Measurements from ENCODE around the gene TAS2R60. TPM values are rescaled to one million over a fixed set of nuclear protein-coding genes. Genes with fewer than 3 reads are reported as not detected.
A peak's percentile ranks its signal among the peaks of the same experiment; 100 is the strongest.
"Not testable (repeated sequence)": the region's sequence is repeated elsewhere in the genome, so short reads cannot be mapped to it uniquely, and the experiment has no call there.

TAS2R60 gene
- total and polyA plus RNA-seq, 8 donors, result not detected

DNA sequence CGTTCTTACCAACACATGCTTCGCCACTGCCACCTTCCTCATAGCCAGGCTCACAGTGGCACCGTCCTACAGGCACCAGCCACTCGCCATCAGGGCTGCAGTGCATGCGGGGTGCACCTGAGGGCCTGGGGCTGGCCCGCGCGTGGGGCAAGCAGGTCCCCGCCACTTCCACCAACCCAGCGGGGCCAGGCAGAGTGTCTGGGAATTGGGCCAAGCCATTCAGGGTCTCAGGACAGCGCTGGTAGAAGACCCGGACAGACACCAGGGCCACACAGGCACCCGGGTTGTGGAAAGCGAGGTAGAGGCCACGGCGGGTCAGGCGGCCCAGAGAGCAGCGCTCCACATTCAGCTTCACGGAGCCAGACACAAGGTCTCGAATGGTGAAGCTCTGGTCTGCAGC is 43.6 kb upstream of the TAS2R60 start:
- DNase-seq, result no peak
- WGBS, 2 donors, result 94 to 96% methylated on average over 19 to 20 of the region's 20 CpGs
- no peaks in the 10 kb centered on the region for H3K4me1 ChIP-seq
- intact Hi-C loops (cut with DNase I), result no loop called here
- H3K36me3 ChIP-seq, result peaks cover 0 to 6% (median 0%) of the 10 kb centered on the region in 3 donors
- ATAC-seq, result no peak
- no peaks in the 10 kb centered on the region for H3K9me3 ChIP-seq
- no peaks in the 10 kb centered on the region for H3K27me3 ChIP-seq
- H3K27ac ChIP-seq, result no peak overlapping the region
- TF ChIP-seq, protein P1, sequence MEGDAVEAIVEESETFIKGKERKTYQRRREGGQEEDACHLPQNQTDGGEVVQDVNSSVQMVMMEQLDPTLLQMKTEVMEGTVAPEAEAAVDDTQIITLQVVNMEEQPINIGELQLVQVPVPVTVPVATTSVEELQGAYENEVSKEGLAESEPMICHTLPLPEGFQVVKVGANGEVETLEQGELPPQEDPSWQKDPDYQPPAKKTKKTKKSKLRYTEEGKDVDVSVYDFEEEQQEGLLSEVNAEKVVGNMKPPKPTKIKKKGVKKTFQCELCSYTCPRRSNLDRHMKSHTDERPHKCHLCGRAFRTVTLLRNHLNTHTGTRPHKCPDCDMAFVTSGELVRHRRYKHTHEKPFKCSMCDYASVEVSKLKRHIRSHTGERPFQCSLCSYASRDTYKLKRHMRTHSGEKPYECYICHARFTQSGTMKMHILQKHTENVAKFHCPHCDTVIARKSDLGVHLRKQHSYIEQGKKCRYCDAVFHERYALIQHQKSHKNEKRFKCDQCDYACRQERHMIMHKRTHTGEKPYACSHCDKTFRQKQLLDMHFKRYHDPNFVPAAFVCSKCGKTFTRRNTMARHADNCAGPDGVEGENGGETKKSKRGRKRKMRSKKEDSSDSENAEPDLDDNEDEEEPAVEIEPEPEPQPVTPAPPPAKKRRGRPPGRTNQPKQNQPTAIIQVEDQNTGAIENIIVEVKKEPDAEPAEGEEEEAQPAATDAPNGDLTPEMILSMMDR (IDR thresholded peaks at IDR 0.05), result no peak
- H3K4me3 ChIP-seq, result no peak overlapping the region
- no peak for FAIRE-seq

DNA sequence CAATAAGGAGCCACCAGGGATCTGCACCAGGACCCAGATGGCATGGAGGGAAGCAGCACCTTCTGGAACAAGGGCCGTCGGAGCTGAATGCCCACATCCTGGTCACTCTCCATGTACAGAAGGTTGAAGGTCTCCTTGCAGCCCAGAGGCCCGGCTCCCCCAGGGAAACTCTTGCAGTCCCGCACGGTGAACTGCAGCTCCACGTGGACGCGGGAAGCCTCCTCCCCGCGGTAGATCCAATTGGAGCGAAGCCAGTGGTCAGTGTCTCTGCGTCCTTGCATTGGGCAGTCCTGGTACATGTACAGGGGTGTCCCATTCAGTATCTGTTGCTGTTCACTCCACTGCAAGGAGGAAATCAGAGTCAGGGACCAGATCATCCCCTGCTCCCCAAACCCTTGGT is 42.0 kb upstream of the TAS2R60 start:
- WGBS, 2 donors, result 88 to 90% methylated on average over 12 of the region's 12 CpGs
- DNase-seq (no peak), FAIRE-seq (no peak), ATAC-seq (no peak)
- TF ChIP-seq, protein P1 (IDR thresholded peaks at IDR 0.05), result no peak
- no peak overlapping the region for H3K27ac ChIP-seq
- H3K4me1 ChIP-seq, result no peaks in the 10 kb centered on the region
- H3K9me3 ChIP-seq, result no peaks in the 10 kb centered on the region
- H3K27me3 ChIP-seq, result no peaks in the 10 kb centered on the region
- intact Hi-C loops (cut with DNase I), result no loop called here
- H3K4me3 ChIP-seq, result no peak overlapping the region
- H3K36me3 ChIP-seq, result peaks cover 0 to 6% (median 0%) of the 10 kb centered on the region in 3 donors

DNA sequence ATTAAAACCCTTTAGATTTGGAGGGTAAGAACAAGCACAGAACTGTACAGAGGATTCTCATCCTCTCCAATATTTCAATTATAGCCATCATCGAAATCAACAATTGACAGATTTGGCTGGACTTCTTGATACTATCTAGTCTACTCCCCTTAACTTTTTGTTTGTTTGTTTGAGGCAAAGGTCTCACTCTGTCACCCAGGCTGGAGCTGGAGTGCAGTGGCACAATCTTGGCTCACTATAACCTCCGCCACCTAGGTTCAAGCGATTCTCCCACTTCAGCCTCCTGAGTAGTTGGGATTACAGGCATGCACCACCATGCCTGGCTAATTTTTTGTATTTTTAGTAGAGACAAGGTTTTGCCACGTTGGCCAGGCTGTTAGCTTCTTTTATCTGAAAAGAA is 41.0 kb upstream of the TAS2R60 start:
- H3K27ac ChIP-seq; H3K9me3 ChIP-seq; DNase-seq; H3K4me1 ChIP-seq; H3K27me3 ChIP-seq; intact Hi-C loops (cut with DNase I); FAIRE-seq; ATAC-seq; H3K36me3 ChIP-seq; H3K4me3 ChIP-seq: not testable (repeated sequence)
- WGBS, 2 donors, result 78 to 84% methylated on average over 4 of the region's 4 CpGs

DNA sequence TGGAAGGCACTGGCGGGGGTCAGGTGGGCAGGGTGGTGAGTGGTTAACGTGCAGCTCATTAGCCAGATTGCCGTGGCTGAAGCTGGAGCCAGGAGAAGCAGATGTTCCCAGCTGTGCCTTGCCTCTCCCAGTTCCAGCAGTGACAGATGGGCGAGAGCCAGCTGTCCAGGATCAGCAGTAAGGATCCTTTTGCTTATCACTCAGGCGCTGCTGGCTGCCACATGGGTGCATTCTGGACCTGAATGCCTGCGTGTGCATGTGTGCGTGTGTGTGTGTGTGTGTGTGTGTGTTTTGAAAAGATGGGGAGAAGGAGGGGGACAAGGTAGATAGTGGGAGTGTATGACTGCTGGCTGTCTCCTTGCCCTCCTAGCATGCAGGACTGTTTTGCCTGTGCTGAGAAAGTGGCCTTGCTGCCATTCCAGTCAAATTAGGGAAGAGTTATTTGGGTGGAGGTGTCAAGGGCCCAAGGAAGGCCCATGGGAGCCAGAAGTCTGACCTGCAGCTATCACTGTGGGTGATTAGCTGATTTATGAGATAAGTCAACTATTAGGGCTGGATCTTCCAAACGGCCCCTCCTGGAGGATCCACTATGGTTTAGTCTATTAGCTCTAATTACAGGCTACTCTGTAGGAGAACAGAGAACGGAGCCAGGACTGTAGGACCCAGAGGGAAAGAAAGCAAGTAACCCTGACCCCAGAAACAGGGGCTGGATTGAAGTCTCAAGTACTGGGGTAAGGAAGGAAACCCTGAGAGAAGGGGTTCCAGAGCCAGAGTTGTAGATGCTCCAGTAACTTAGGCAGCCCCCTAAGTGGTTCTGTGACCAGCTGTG is 37.9 kb upstream of the TAS2R60 start:
- H3K4me3 ChIP-seq, result no peak overlapping the region
- ATAC-seq (no peak), DNase-seq (peak in 1 of 6 donors; percentile 12), FAIRE-seq (no peak)
- no peaks in the 10 kb centered on the region for H3K27me3 ChIP-seq
- H3K4me1 ChIP-seq, result peaks cover 0 to 11% (median 7%) of the 10 kb centered on the region in 3 donors
- 69 to 82% methylated on average over 9 of the region's 9 CpGs for WGBS, 2 donors
- H3K9me3 ChIP-seq, result no peaks in the 10 kb centered on the region
- intact Hi-C loops (cut with DNase I), result no loop called here
- no peak overlapping the region for H3K27ac ChIP-seq
- TF ChIP-seq, protein P1 (IDR thresholded peaks at IDR 0.05), result no peak
- peaks cover 0 to 2% (median 0%) of the 10 kb centered on the region in 3 donors for H3K36me3 ChIP-seq

DNA sequence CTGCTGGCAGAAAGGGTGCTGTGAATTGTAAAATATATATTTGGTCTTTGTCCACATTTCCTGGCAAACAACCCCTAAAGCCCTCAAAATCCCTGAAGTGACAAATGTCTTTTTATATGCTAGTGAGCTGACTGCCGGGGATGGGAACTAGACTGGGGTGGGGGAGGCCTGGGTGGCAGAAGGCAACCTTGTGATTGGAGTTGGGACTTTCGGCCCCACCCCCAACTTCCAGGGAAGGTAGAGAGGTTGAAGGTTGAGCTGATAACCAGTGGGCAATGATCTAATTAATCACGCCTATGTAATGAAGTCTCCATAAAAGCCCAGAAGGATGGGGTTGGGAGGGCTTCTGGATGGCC is 37.3 kb upstream of the TAS2R60 start:
- FAIRE-seq (no peak), ATAC-seq (no peak), DNase-seq (no peak)
- H3K9me3 ChIP-seq, result no peaks in the 10 kb centered on the region
- H3K27me3 ChIP-seq, result no peaks in the 10 kb centered on the region
- TF ChIP-seq, protein P1 (IDR thresholded peaks at IDR 0.05), result no peak
- no peak overlapping the region for H3K4me3 ChIP-seq
- H3K36me3 ChIP-seq, result no peaks in the 10 kb centered on the region
- intact Hi-C loops (cut with DNase I), result no loop called here
- H3K4me1 ChIP-seq, result peaks cover 0 to 11% (median 7%) of the 10 kb centered on the region in 3 donors
- 80 to 84% methylated on average over 3 of the region's 3 CpGs for WGBS, 2 donors
- no peak overlapping the region for H3K27ac ChIP-seq

Measured in pancreas (tissue), 10 donors.